ENCODE measurements around the gene EML1.

EML1 gene

DNA sequence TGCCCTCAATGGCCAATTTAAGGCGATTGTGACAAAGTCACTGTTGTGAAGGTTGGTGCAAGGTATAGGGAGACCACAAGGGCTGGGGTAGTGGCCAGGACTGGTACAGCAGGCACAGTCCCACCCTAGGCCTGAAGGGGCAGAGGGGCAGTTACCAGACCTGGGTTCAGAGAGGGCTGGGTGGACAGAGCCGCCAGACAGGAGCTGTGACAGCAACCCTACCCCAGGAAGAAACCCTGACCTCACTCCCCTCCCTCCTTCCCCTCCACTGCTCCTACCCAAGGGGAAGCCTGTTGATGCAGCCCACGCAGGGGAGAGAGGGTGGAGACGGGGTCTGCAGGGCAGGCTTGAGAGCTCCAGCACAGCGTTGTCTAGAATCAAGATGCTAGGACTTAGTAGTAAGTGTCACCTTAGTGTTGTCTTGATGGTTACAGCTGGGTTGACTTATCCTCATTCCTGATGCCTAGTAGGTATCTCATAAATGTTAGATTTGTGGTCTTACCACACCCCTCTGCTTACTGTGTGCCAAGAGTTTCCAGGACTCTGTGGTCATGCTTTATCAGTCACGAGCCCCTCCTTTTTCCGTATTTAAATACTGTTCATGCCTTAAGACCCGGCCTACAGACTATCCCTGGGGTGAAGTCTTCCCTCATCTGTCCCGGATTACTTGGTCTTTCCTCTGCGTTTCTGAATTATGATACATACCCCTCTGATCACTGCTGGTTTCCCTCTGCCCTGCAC, 14.4 kb downstream of the EML1 start:
- peaks cover 18% of the 10 kb centered on the region for H3K27me3 ChIP-seq (ENCODE audit: insufficient read depth, poor library complexity, severe bottlenecking)
- DNase-seq (ENCODE audit: low read depth in 1 of 2, low spot score in 1 of 2), result no peak

DNA sequence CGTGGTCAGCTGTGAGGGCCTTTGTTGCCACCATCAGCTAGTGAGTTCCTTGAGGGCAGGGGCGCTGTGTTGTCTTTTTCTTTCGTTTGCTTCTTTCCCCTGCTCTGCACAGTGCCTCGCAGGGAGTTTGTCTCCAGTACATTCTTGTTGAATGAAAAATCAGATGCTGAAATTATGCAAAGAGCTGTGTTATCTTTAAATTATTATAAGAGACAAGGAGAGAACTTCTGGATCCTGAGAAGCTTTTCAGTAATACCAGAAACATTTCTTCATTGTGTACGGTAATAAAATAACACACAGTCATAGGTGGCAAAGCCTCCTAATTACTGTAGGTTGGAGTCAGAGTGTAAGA, 14.9 kb downstream of the EML1 start:
- Histone ChIP-seq H3K27me3 (ENCODE audit: insufficient read depth, poor library complexity, severe bottlenecking) (peaks cover 18% of the 10 kb centered on the region), H3K27ac (replicated peaks) (no peak overlapping the region), H3K4me3 (replicated peaks; ENCODE audit: insufficient read depth, low read length) (no peak overlapping the region)
- TF ChIP-seq GABPA (IDR thresholded peaks at IDR 0.05; ENCODE audit: low read depth) (no peak), SPI1 (IDR thresholded peaks at IDR 0.05; ENCODE audit: borderline replicate concordance, low read depth) (no peak)
- DNase-seq (ENCODE audit: low read depth in 1 of 2, low spot score in 1 of 2), result no peak

More for the DNA sequence above, 14.4 kb downstream of the EML1 start:
- no peak overlapping the region for H3K27ac ChIP-seq (replicated peaks)
- no peak overlapping the region for H3K4me3 ChIP-seq (replicated peaks; ENCODE audit: insufficient read depth, low read length)
- TF ChIP-seq POLR2AphosphoS5 (IDR thresholded peaks at IDR 0.05; ENCODE audit: low read depth) (no peak), GABPA (IDR thresholded peaks at IDR 0.05; ENCODE audit: low read depth) (no peak), SPI1 (IDR thresholded peaks at IDR 0.05; ENCODE audit: borderline replicate concordance, low read depth) (no peak)
- TF ChIP-seq, protein P1, sequence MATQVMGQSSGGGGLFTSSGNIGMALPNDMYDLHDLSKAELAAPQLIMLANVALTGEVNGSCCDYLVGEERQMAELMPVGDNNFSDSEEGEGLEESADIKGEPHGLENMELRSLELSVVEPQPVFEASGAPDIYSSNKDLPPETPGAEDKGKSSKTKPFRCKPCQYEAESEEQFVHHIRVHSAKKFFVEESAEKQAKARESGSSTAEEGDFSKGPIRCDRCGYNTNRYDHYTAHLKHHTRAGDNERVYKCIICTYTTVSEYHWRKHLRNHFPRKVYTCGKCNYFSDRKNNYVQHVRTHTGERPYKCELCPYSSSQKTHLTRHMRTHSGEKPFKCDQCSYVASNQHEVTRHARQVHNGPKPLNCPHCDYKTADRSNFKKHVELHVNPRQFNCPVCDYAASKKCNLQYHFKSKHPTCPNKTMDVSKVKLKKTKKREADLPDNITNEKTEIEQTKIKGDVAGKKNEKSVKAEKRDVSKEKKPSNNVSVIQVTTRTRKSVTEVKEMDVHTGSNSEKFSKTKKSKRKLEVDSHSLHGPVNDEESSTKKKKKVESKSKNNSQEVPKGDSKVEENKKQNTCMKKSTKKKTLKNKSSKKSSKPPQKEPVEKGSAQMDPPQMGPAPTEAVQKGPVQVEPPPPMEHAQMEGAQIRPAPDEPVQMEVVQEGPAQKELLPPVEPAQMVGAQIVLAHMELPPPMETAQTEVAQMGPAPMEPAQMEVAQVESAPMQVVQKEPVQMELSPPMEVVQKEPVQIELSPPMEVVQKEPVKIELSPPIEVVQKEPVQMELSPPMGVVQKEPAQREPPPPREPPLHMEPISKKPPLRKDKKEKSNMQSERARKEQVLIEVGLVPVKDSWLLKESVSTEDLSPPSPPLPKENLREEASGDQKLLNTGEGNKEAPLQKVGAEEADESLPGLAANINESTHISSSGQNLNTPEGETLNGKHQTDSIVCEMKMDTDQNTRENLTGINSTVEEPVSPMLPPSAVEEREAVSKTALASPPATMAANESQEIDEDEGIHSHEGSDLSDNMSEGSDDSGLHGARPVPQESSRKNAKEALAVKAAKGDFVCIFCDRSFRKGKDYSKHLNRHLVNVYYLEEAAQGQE (IDR thresholded peaks at IDR 0.05; ENCODE audit: insufficient replicate concordance, low read depth), result no peak
- TF ChIP-seq, protein P2, sequence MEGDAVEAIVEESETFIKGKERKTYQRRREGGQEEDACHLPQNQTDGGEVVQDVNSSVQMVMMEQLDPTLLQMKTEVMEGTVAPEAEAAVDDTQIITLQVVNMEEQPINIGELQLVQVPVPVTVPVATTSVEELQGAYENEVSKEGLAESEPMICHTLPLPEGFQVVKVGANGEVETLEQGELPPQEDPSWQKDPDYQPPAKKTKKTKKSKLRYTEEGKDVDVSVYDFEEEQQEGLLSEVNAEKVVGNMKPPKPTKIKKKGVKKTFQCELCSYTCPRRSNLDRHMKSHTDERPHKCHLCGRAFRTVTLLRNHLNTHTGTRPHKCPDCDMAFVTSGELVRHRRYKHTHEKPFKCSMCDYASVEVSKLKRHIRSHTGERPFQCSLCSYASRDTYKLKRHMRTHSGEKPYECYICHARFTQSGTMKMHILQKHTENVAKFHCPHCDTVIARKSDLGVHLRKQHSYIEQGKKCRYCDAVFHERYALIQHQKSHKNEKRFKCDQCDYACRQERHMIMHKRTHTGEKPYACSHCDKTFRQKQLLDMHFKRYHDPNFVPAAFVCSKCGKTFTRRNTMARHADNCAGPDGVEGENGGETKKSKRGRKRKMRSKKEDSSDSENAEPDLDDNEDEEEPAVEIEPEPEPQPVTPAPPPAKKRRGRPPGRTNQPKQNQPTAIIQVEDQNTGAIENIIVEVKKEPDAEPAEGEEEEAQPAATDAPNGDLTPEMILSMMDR (IDR thresholded peaks at IDR 0.05; ENCODE audit: insufficient read depth, low read length), result no peak

DNA sequence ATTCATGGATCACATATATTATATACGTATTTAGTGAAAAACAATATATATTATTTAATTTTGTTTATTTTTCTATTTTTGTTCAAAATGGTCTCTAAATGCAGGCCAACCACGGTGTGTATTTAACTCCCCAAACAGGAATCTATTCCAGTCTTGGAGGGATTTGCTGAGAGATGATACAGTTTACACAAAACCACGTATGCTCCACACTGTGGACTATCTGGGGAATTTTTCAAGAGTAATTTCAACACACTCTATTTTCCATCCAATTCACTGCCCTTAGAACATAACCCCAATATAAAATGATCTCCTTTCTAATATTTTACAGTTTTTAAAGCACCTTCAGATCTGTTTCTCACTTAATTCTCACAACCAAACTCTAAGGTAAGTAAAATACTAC, 15.3 kb downstream of the EML1 start:
- Histone ChIP-seq H3K27me3 (ENCODE audit: insufficient read depth, poor library complexity, severe bottlenecking) (peaks cover 18% of the 10 kb centered on the region), H3K4me3 (replicated peaks; ENCODE audit: insufficient read depth, low read length) (no peak overlapping the region), H3K27ac (replicated peaks) (no peak overlapping the region)
- TF ChIP-seq, protein P1 (IDR thresholded peaks at IDR 0.05; ENCODE audit: insufficient replicate concordance, low read depth), result no peak
- TF ChIP-seq SPI1 (IDR thresholded peaks at IDR 0.05; ENCODE audit: borderline replicate concordance, low read depth), result no peak
- no peak for TF ChIP-seq POLR2AphosphoS5 (IDR thresholded peaks at IDR 0.05; ENCODE audit: low read depth)
- TF ChIP-seq GABPA (IDR thresholded peaks at IDR 0.05; ENCODE audit: low read depth), result no peak
- TF ChIP-seq, protein P2 (IDR thresholded peaks at IDR 0.05; ENCODE audit: insufficient read depth, low read length), result no peak
- DNase-seq (ENCODE audit: low read depth in 1 of 2, low spot score in 1 of 2), result no peak

DNA sequence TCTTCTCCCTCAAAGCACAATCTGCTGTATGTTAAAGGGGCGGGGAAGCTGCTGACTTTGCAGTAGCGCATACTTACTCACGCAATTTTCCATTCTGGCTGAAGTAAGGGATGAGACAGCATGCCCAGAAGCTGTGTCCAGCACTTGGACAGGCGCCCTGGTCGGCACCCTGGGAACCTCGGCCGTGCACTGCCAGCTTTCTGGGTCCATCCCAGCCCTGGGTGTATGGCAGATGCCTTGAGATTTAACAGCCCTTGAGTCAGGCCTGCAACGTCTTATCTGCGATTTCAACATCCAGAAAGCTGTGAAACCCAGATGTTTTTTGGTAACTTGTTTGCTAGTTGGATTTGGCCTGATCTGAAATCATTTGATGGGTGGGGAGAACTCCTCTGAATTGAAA, 16.1 kb downstream of the EML1 start:
- TF ChIP-seq, protein P1 (IDR thresholded peaks at IDR 0.05; ENCODE audit: insufficient replicate concordance, low read depth), result no peak
- TF ChIP-seq SPI1 (IDR thresholded peaks at IDR 0.05; ENCODE audit: borderline replicate concordance, low read depth) (no peak), POLR2AphosphoS5 (IDR thresholded peaks at IDR 0.05; ENCODE audit: low read depth) (no peak), GABPA (IDR thresholded peaks at IDR 0.05; ENCODE audit: low read depth) (no peak)
- TF ChIP-seq, protein P2 (IDR thresholded peaks at IDR 0.05; ENCODE audit: insufficient read depth, low read length), result no peak
- Histone ChIP-seq H3K27me3 (ENCODE audit: insufficient read depth, poor library complexity, severe bottlenecking) (peaks cover 26% of the 10 kb centered on the region), H3K4me3 (replicated peaks; ENCODE audit: insufficient read depth, low read length) (no peak overlapping the region), H3K27ac (replicated peaks) (no peak overlapping the region)
- DNase-seq (ENCODE audit: low read depth in 1 of 2, low spot score in 1 of 2), result no peak
